Measurements from ENCODE around the gene RNU6-9.

- TF ChIP-seq ZFP3 (CRISPR knock-in tag; IDR thresholded peaks at IDR 0.05), result no peak
- no peak for TF ChIP-seq CREB5 (CRISPR knock-in tag; IDR thresholded peaks at IDR 0.05; ENCODE audit: low read depth)
- no peak for TF ChIP-seq ZC3H10 (CRISPR knock-in tag; IDR thresholded peaks at IDR 0.05)
- TF ChIP-seq ISL1 (CRISPR knock-in tag; IDR thresholded peaks at IDR 0.05), result no peak
- no peak for TF ChIP-seq RARB (CRISPR knock-in tag; IDR thresholded peaks at IDR 0.05)
- TF ChIP-seq SNAI2 (CRISPR knock-in tag; IDR thresholded peaks at IDR 0.05), result no peak
- TF ChIP-seq TSHZ2 (CRISPR knock-in tag; IDR thresholded peaks at IDR 0.05), result no peak
- no peak for TF ChIP-seq OSR1 (CRISPR knock-in tag; IDR thresholded peaks at IDR 0.05)
- TF ChIP-seq ESRRG (CRISPR knock-in tag; IDR thresholded peaks at IDR 0.05), result no peak
- no peak for TF ChIP-seq TOX (CRISPR knock-in tag; IDR thresholded peaks at IDR 0.05; ENCODE audit: borderline replicate concordance)
- TF ChIP-seq TCF4 (CRISPR knock-in tag; IDR thresholded peaks at IDR 0.05; ENCODE audit: borderline replicate concordance), result no peak
- TF ChIP-seq ZNF565 (CRISPR knock-in tag; conservative IDR thresholded peaks at IDR 0.05; ENCODE audit: low read depth), result no peak
- no peak for TF ChIP-seq CSDC2 (CRISPR knock-in tag; IDR thresholded peaks at IDR 0.05)
Observed at GRCh38 chr19:884420-885211, 8.7 kb upstream of the RNU6-9 start.

All from SK-N-SH treated with all-trans-retinoic acid at 6 μM for 48 hours (cell line).